Stimulated activated CD4-positive, alpha-beta T cell treated with anti-CD3 and anti-CD28 coated beads, Interleukin-1b, Interleukin-23, amount 100 ng/mL, for 4 hours (primary cell): ENCODE data around the gene IL12RB2.

Experiments
- DNase-seq, 2 donors: peaks; one replicate each; pipeline ENCODE4 v3.0.0-alpha.2; 2020; ENCODE audit warnings: low read depth in 2 of 2

IL12RB2 gene

GRCh38 chr1:67348586-67349252 lies 41.0 kb downstream of the IL12RB2 start:
- no peak for DNase-seq

- DNase-seq = no peak
Measured at GRCh38 chr1:67350783-67351182, 43.1 kb downstream of the IL12RB2 start.

- DNase-seq = no peak
Measured at GRCh38 chr1:67352211-67352610, 44.5 kb downstream of the IL12RB2 start.

- DNase-seq = no peak
Measured at GRCh38 chr1:67355745-67356424, 48.2 kb downstream of the IL12RB2 start.

GRCh38 chr1:67359592-67359991 lies 51.9 kb downstream of the IL12RB2 start:
- no peak for DNase-seq

GRCh38 chr1:67361641-67362040 lies 54.0 kb downstream of the IL12RB2 start:
- no peak for DNase-seq

GRCh38 chr1:67367370-67368045 lies 59.8 kb downstream of the IL12RB2 start:
- no peak for DNase-seq

GRCh38 chr1:67368046-67368514 lies 60.4 kb downstream of the IL12RB2 start:
- DNase-seq = no peak

- no peak for DNase-seq
Measured at GRCh38 chr1:67371043-67371442, 63.4 kb downstream of the IL12RB2 start.

GRCh38 chr1:67371681-67372080 lies 64.0 kb downstream of the IL12RB2 start:
- DNase-seq = no peak

- no peak for DNase-seq
Measured at GRCh38 chr1:67372136-67372535, 64.5 kb downstream of the IL12RB2 start.

GRCh38 chr1:67372898-67373297 lies 65.2 kb downstream of the IL12RB2 start:
- no peak for DNase-seq

- DNase-seq = no peak
Measured at GRCh38 chr1:67376381-67376780, 68.7 kb downstream of the IL12RB2 start.

- no peak for DNase-seq
Measured at GRCh38 chr1:67377253-67377652, 69.6 kb downstream of the IL12RB2 start.

GRCh38 chr1:67381154-67381553 lies 73.5 kb downstream of the IL12RB2 start:
- no peak for DNase-seq

- no peak for DNase-seq
Measured at GRCh38 chr1:67382292-67382691, 74.6 kb downstream of the IL12RB2 start.

- no peak for DNase-seq
Measured at GRCh38 chr1:67383999-67384638, 76.4 kb downstream of the IL12RB2 start.

GRCh38 chr1:67390041-67390887 lies 82.6 kb downstream of the IL12RB2 start:
- DNase-seq = no peak

- no peak for DNase-seq
Measured at GRCh38 chr1:67393240-67393639, 85.6 kb downstream of the IL12RB2 start.

GRCh38 chr1:67393737-67394136 lies 86.1 kb downstream of the IL12RB2 start:
- DNase-seq = no peak

- DNase-seq = no peak
Measured at GRCh38 chr1:67394548-67394947, 86.9 kb downstream of the IL12RB2 start.
